ENCODE data around the gene HAUS8.
"Not testable (repeated sequence)": the region's sequence is repeated elsewhere in the genome, so short reads cannot be mapped to it uniquely, and the experiment has no call there.

DNA sequence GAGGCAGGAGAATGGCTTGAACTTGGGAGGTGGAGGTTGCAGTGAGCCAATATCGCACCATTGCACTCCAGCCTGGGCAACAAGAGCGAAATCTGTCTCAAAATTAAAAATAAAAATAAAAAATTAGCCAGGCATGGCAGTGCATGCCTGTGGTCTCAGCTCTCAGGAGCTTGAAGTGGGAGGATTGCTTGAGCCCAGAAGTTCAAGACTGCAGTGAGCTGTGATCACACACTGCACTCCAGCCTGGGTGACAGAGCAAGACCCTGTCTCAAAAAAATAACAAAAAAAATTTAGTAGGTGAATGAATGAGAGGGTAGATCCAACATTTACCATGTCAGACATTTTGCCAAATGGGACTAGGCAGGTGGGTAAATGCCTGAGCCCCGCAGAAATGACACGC, 31.7 kb upstream of the HAUS8 start:
- TF ChIP-seq, protein P1, sequence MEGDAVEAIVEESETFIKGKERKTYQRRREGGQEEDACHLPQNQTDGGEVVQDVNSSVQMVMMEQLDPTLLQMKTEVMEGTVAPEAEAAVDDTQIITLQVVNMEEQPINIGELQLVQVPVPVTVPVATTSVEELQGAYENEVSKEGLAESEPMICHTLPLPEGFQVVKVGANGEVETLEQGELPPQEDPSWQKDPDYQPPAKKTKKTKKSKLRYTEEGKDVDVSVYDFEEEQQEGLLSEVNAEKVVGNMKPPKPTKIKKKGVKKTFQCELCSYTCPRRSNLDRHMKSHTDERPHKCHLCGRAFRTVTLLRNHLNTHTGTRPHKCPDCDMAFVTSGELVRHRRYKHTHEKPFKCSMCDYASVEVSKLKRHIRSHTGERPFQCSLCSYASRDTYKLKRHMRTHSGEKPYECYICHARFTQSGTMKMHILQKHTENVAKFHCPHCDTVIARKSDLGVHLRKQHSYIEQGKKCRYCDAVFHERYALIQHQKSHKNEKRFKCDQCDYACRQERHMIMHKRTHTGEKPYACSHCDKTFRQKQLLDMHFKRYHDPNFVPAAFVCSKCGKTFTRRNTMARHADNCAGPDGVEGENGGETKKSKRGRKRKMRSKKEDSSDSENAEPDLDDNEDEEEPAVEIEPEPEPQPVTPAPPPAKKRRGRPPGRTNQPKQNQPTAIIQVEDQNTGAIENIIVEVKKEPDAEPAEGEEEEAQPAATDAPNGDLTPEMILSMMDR (IDR thresholded peaks at IDR 0.05 in 2 of 3, conservative IDR thresholded peaks at IDR 0.05 in 1 of 3; ENCODE audit: control insufficient read depth in 2 of 3, extremely low read depth in 1 of 3, insufficient read depth in 1 of 3, low read depth in 3 of 3, low read length in 3 of 3), result not testable (repeated sequence)
- not testable (repeated sequence) for TF ChIP-seq TAF1 (IDR thresholded peaks at IDR 0.05; ENCODE audit: borderline replicate concordance, low read depth, low read length); TBL1XR1 (IDR thresholded peaks at IDR 0.05; ENCODE audit: low read depth, low read length); NFYB (IDR thresholded peaks at IDR 0.05; ENCODE audit: insufficient read depth, low read depth, low read length); POLR2A (IDR thresholded peaks at IDR 0.05; ENCODE audit: low read depth, low read length); CHD4 (IDR thresholded peaks at IDR 0.05); BACH1 (IDR thresholded peaks at IDR 0.05; ENCODE audit: borderline replicate concordance); SREBF1 (IDR thresholded peaks at IDR 0.05; ENCODE audit: low read length); HDAC2 (IDR thresholded peaks at IDR 0.05); ZNF274 (IDR thresholded peaks at IDR 0.05; ENCODE audit: insufficient read depth, insufficient read length); SMARCA5 (IDR thresholded peaks at IDR 0.05); EP300 (IDR thresholded peaks at IDR 0.05; ENCODE audit: borderline replicate concordance in 1 of 2, control insufficient read depth in 1 of 2, low read depth in 2 of 2, low read length in 2 of 2); CHD2 (IDR thresholded peaks at IDR 0.05; ENCODE audit: borderline replicate concordance, low read depth, low read length)
